Measurements from ENCODE around the gene CCL4. TPM values are rescaled to one million over a fixed set of nuclear protein-coding genes. Genes with fewer than 3 reads are reported as not detected.
A peak's percentile ranks its signal among the peaks of the same experiment; 100 is the strongest.
"Not testable (repeated sequence)": the region's sequence is repeated elsewhere in the genome, so short reads cannot be mapped to it uniquely, and the experiment has no call there.

Gene CCL4
- total RNA-seq, 1 experiment from 2014 or later = not detected

DNA sequence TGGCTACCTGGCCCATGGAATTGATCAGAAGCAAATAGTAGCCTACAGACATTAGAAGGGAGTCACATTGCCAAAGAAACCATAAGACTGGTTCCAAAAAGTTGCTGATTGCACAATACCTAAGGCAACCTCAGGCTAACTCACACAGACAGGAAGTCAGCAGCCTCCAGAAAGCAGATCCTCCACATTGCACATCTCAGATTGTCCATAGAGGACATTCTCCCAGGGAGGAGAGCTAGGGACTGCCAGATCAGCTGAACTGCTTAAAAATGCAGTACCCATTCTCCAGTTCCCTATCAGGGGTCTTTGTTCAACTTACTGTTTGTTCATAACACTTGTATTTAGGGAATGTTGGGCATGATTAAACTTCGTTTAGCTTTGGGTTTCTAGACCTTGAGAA, 17.9 kb upstream of the CCL4 start:
- ChIA-PET POLR2A (interaction anchor here (0.6 kb wide), 1 partner anchor 13 kb away, joined by 3 read pairs; no protein-coding TSS in a partner anchor), CTCF (interaction anchor here (0.6 to 1.4 kb wide), 2 partner anchors 13 to 110 kb away, joined by 3 to 4 read pairs; no protein-coding TSS in a partner anchor)
- H3K9me3 Mint-ChIP-seq (ENCODE audit: unreplicated experiment) = no peaks in the 10 kb centered on the region
- peak; percentile 54 for DNase-seq (ENCODE audit: unreplicated experiment)
- intact Hi-C loops (cut with micrococcal nuclease) = no loop called here
- peaks cover 72% of the 10 kb centered on the region for H3K27me3 Mint-ChIP-seq (ENCODE audit: insufficient read depth, unreplicated experiment)
- no peak overlapping the region for H3K27ac Mint-ChIP-seq (ENCODE audit: low read depth, unreplicated experiment)
- H3K36me3 Mint-ChIP-seq (ENCODE audit: insufficient read depth, unreplicated experiment) = no peaks in the 10 kb centered on the region
- no TSS peak for BruUV-seq (replicated peaks)
- TF ChIP-seq, protein P1, sequence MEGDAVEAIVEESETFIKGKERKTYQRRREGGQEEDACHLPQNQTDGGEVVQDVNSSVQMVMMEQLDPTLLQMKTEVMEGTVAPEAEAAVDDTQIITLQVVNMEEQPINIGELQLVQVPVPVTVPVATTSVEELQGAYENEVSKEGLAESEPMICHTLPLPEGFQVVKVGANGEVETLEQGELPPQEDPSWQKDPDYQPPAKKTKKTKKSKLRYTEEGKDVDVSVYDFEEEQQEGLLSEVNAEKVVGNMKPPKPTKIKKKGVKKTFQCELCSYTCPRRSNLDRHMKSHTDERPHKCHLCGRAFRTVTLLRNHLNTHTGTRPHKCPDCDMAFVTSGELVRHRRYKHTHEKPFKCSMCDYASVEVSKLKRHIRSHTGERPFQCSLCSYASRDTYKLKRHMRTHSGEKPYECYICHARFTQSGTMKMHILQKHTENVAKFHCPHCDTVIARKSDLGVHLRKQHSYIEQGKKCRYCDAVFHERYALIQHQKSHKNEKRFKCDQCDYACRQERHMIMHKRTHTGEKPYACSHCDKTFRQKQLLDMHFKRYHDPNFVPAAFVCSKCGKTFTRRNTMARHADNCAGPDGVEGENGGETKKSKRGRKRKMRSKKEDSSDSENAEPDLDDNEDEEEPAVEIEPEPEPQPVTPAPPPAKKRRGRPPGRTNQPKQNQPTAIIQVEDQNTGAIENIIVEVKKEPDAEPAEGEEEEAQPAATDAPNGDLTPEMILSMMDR (IDR thresholded peaks at IDR 0.05; ENCODE audit: unreplicated experiment) = no peak
- H3K4me3 Mint-ChIP-seq (ENCODE audit: unreplicated experiment) = no peak overlapping the region
- H3K4me1 Mint-ChIP-seq (ENCODE audit: insufficient read depth, unreplicated experiment) = no peaks in the 10 kb centered on the region

DNA sequence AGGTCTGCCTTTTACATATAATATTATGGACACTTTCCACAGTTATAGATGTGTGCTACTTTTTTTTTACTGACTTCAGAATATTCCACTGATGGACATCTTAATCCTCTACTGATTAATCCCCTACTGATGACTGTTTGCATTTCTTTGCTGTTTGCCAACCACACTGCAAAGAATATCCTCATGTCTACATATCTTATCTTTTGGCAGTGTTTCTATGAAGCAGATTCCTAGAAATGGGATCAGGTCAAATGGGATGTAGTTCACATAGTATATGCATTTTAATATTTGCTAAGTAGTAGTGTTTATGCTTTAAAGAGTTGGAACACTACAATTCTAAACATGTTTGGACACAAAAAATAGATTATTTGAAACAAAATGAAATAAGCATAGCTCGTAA, 16.8 kb upstream of the CCL4 start:
- H3K4me3 Mint-ChIP-seq (ENCODE audit: unreplicated experiment) = no peak overlapping the region
- no peak for DNase-seq (ENCODE audit: unreplicated experiment)
- CTCF ChIA-PET = interaction anchor here (0.6 kb wide), 1 partner anchor 63 kb away, joined by 5 read pairs; no protein-coding TSS in a partner anchor
- TF ChIP-seq, protein P1 (IDR thresholded peaks at IDR 0.05; ENCODE audit: unreplicated experiment) = no peak
- BruUV-seq (replicated peaks) = no TSS peak
- H3K9me3 Mint-ChIP-seq (ENCODE audit: unreplicated experiment) = no peaks in the 10 kb centered on the region
- H3K4me1 Mint-ChIP-seq (ENCODE audit: insufficient read depth, unreplicated experiment) = no peaks in the 10 kb centered on the region
- H3K27ac Mint-ChIP-seq (ENCODE audit: low read depth, unreplicated experiment) = no peak overlapping the region
- POLR2A ChIA-PET = no interaction called here
- peaks cover 73% of the 10 kb centered on the region for H3K27me3 Mint-ChIP-seq (ENCODE audit: insufficient read depth, unreplicated experiment)
- intact Hi-C loops (cut with micrococcal nuclease) = no loop called here
- no peaks in the 10 kb centered on the region for H3K36me3 Mint-ChIP-seq (ENCODE audit: insufficient read depth, unreplicated experiment)

DNA sequence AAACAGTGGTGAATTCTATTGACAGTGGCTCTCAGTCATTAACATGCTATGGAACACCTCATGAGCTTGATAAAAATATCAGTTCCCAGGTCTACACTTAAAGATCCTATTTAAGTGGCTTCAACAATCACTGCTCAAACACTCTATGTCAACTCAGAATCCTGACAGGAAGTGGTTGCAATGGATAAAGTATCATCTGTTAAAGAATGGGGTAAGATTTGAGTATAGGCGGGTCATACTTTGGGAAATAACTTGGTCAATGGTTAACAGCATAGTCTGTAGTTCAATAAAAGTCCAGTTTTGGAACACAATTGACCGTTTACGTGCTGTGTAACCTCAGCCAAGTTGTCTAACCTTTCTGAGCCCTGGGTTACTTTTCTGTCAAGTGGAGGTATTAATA, 16.2 kb upstream of the CCL4 start:
- POLR2A ChIA-PET; H3K27ac Mint-ChIP-seq (ENCODE audit: low read depth, unreplicated experiment); H3K4me3 Mint-ChIP-seq (ENCODE audit: unreplicated experiment); DNase-seq (ENCODE audit: unreplicated experiment); H3K36me3 Mint-ChIP-seq (ENCODE audit: insufficient read depth, unreplicated experiment); BruUV-seq (replicated peaks); H3K4me1 Mint-ChIP-seq (ENCODE audit: insufficient read depth, unreplicated experiment); intact Hi-C loops (cut with micrococcal nuclease); H3K9me3 Mint-ChIP-seq (ENCODE audit: unreplicated experiment): not testable (repeated sequence)
- peaks cover 73% of the 10 kb centered on the region for H3K27me3 Mint-ChIP-seq (ENCODE audit: insufficient read depth, unreplicated experiment)
- CTCF ChIA-PET = interaction anchor here (0.6 kb wide), 1 partner anchor 62 kb away, joined by 5 read pairs; no protein-coding TSS in a partner anchor

DNA sequence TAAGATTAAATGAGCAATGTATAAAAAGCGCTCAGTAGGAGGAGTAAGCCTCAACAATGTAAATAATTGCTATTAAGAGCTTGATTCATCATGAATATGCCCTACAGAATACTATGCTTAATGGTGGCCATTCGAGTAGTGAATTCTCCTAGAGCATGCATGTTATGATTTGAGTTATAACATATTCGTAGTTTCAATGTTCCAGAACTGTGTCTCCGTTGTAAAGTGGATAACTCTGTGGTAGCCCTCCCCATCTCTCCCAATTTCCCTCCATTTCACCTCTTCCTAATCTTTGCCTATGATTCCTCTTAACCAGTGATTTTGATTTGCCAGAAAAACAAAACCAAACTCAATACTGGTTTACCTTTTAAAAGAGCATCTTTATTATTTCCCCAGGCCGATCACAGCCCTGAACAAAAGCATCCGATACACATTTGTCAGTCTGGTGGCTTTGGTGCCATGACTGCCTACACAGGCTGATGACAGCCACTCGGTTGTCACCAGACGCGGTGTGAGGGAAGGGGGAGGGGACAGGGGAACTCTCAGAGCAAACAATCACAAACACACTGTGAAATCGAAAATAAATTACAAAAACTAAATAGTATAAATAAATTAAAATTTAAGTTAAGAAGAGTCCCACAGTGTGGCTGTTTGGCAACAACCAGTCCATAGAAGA, 15.6 kb upstream of the CCL4 start:
- DNase-seq (ENCODE audit: unreplicated experiment); intact Hi-C loops (cut with micrococcal nuclease); H3K4me1 Mint-ChIP-seq (ENCODE audit: insufficient read depth, unreplicated experiment); H3K36me3 Mint-ChIP-seq (ENCODE audit: insufficient read depth, unreplicated experiment); POLR2A ChIA-PET; H3K4me3 Mint-ChIP-seq (ENCODE audit: unreplicated experiment); H3K9me3 Mint-ChIP-seq (ENCODE audit: unreplicated experiment); BruUV-seq (replicated peaks); H3K27ac Mint-ChIP-seq (ENCODE audit: low read depth, unreplicated experiment): not testable (repeated sequence)
- peaks cover 74% of the 10 kb centered on the region for H3K27me3 Mint-ChIP-seq (ENCODE audit: insufficient read depth, unreplicated experiment)
- CTCF ChIA-PET = interaction anchor here (0.6 to 1.1 kb wide), 2 partner anchors 61 to 379 kb away, joined by 3 read pairs; no protein-coding TSS in a partner anchor

DNA sequence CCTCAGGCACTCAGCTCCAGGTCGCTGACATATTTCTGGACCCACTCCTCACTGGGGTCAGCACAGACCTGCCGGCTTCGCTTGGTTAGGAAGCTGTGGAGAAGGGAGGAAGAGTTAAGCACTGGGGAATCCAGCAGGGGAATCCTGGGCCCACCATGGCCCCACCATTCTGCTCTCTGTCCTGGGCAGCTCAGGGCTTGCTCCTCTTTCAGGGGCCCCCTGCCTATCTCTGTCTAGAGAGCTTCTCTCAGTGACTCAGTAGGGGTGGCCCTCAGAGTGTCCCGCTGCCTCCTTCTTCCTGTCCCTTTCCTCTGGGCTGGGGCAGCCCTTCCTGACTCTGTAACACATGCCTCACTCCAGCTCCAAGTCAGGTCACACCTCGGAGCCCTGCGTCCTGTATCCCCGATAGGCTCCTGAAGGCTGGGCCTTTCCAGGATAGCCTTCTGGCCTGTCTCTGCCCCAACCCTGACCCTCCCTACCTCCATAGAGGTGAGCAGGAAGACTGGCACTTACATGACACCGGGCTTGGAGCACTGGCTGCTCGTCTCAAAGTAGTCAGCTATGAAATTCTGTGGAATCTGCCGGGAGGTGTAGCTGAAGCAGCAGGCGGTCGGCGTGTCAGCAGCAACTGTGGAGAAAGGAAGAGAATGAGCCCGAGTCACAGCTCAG, 14.8 kb upstream of the CCL4 start:
- POLR2A ChIA-PET = no interaction called here
- no peaks in the 10 kb centered on the region for H3K36me3 Mint-ChIP-seq (ENCODE audit: insufficient read depth, unreplicated experiment)
- no peak overlapping the region for H3K4me3 Mint-ChIP-seq (ENCODE audit: unreplicated experiment)
- TF ChIP-seq, protein P1 (IDR thresholded peaks at IDR 0.05; ENCODE audit: unreplicated experiment) = no peak
- no peak overlapping the region for H3K27ac Mint-ChIP-seq (ENCODE audit: low read depth, unreplicated experiment)
- DNase-seq (ENCODE audit: unreplicated experiment) = no peak
- no peaks in the 10 kb centered on the region for H3K4me1 Mint-ChIP-seq (ENCODE audit: insufficient read depth, unreplicated experiment)
- H3K27me3 Mint-ChIP-seq (ENCODE audit: insufficient read depth, unreplicated experiment) = peaks cover 82% of the 10 kb centered on the region
- no TSS peak for BruUV-seq (replicated peaks)
- no peaks in the 10 kb centered on the region for H3K9me3 Mint-ChIP-seq (ENCODE audit: unreplicated experiment)
- intact Hi-C loops (cut with micrococcal nuclease) = no loop called here
- CTCF ChIA-PET = interaction anchor here (0.6 to 1.1 kb wide), 3 partner anchors 60 to 379 kb away, joined by 3 read pairs; no protein-coding TSS in a partner anchor
